Measurements from ENCODE around the gene ABO.
A peak's percentile ranks its signal among the peaks of the same experiment; 100 is the strongest.
"Not testable (repeated sequence)": the region's sequence is repeated elsewhere in the genome, so short reads cannot be mapped to it uniquely, and the experiment has no call there.

Gene ABO

DNA sequence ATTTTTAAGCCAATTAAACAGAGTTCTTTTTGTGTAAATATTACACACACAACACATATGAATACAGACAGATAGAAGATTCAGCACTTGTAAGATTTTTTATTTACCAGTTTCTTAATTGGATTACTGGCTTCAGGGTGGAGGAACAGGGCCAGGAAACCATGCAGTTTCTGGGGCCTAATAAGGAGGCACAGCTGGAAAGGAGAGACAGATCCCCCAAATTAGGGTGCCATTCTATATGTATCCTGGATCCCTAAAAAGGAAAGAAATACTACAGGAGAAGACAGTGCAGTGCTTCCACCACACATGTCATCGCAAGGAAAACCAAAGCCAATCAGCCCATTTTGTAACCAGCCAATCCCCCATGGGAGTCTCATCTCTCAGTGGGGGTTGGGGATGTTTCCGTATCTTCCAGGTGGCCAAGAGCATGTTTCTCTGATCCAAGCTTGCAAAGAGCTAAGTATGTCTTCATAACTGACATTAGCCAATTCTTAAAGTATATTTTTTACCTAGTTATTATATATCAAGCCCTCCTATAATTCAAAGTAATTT, 15.8 kb upstream of the ABO start:
- DNase-seq (ENCODE audit: low read depth, low spot score): no peak

DNA sequence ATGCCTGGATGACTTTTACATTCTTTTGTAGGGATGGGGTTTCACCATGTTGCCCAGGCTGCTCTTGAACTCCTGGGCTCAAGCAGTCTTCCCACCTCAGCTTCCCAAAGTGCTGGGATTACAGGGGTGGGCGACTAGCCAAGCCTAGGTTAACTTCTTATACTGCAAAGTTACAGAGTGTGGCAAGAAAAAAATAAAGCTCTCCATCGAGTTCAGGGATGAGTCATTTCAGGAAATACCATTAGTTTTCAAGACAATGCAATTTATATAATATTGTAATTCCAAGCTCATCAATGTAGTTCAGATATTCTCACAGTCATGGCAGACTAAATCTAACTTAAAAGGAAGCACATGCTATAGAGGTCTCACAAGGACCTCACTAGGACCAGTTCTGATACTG, 11.5 kb upstream of the ABO start:
- DNase-seq (ENCODE audit: low read depth, low spot score): no peak

DNA sequence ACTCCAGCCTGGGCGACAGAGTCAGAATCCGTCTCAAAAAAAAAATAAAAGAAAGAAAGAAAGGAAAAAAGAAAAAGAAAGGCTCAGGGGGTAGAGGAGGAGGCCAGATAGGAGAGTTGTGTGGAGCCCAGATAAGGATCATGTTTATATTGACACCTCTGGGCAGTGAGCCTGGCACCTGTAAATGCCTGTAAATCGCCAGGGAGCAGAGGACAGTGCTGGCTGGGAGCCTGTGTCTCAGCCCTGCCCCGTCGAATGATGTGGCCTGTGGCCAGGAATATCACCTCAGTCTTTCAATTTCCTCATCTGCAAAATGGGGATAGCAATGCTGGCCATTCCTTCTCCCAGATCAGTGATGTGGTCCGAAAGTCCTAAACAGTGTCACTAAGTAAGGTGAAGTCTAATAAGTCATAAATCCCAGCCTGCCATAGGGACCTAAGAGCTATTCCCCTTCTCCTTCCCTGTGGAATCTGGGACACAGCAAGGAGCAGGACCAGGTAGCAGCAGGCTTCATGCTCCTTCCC, 10.3 kb upstream of the ABO start:
- DNase-seq (ENCODE audit: low read depth, low spot score): no peak

DNA sequence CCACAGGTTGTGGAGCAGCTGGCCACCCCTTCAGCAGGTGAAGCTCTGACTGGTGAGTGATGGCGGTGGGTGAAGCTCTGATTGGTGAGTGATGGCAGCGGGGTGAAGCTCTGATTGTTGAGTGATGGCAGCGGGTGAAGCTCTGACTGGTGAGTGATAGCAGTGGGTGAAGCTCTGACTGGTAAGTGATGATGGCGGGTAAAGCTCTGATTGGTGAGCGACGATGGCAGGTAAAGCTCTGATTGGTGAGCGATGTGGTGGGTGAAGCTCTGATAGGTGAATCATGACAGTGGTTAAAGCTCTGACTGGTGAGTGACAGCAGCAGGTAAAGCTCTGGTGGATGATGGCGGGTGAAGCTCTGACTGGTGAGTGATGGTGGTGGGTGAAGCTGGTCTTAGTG, 9.4 kb upstream of the ABO start:
- DNase-seq (ENCODE audit: low read depth, low spot score): no peak

DNA sequence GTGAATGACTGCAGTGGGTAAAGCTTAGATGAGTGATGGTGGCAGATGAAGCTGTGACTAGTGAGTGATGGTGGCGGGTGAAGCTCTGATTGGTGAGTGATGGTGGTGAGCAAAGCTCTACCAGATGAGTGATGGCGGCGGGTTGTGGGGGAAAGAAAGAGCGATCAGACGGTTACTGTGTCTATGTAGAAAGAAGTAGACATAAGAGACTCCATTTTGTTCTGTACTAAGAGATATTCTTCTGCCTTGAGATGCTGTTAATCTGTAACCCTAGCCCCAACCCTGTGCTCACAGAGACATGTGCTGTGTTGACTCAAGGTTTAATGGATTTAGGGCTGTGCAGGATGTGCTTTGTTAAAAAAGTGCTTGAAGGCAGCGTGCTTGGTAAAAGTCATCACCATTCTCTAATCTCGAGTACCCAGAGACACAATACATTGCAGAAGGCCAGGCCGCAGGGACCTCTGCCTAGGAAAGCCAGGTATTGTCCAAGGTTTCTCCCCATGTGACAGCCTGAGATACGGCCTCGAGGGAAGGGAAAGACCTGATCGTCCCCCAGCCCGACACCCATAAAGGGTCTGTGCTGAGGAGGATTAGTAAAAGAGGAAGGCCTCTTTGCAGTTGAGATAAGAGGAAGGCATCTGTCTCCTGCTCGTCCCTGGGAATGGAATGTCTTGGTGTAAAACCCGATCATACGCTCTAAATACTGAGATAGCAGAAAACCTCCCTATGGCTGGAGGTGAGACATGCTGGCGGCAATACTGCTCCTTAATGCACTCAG, 8.4 kb upstream of the ABO start:
- peak; percentile 45 for DNase-seq (ENCODE audit: low read depth, low spot score)

DNA sequence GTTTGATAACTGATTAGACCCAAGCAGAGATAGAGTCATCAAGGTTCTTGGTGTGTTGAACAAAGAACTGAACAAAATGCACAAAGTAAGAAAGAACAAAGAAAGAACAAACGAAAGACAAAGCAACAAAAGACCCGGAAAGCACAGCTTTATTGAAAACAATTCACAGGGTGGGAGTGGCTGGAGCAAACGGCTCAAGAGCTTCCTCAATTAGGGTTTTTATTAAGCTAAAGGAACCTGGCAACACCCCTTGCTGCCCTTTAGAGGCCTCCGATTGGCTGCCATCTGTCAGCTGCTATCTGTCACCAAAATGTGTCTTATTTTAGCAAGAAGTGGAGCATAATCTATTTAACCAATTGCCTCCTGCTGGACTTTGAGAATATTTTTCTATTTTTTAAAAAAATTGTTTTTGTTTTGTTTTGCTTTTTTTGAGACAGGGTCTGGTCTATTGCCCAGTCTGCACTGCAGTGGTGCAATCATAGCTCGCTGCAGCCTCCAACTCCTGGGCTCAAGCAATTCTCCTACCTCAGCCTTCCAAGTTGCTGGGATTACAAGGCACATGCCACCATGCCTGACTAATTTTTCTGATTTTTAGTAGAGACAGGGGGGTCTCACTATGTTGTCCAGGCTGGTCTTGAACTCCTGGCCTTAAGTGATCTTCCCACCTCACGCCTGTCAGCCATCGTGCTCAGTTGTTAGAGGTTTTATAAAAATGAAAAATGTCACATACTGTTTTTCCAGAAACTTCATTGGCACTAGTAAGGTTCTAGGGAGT, 7.7 kb upstream of the ABO start:
- no peak for DNase-seq (ENCODE audit: low read depth, low spot score)

DNA sequence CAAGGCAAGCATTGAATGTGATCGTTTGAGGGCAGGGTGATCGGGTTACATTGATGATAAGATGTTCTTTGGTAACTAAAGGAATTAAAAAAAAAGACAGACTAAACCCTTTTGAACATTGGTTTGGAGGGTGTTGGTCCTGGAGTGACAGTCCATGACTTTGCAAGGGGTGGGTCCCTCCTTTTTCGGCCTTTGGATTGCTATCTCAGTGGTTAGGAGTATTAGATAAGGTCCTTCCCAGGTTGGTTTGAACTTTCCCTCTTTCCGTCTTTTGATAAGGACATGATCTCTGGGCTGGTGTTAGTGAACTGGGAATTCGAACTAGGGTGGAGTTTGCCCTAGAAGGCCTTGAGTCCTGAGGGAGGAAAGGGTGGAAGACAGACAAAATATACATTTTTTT, 5.4 kb upstream of the ABO start:
- DNase-seq (ENCODE audit: low read depth, low spot score): no peak

DNA sequence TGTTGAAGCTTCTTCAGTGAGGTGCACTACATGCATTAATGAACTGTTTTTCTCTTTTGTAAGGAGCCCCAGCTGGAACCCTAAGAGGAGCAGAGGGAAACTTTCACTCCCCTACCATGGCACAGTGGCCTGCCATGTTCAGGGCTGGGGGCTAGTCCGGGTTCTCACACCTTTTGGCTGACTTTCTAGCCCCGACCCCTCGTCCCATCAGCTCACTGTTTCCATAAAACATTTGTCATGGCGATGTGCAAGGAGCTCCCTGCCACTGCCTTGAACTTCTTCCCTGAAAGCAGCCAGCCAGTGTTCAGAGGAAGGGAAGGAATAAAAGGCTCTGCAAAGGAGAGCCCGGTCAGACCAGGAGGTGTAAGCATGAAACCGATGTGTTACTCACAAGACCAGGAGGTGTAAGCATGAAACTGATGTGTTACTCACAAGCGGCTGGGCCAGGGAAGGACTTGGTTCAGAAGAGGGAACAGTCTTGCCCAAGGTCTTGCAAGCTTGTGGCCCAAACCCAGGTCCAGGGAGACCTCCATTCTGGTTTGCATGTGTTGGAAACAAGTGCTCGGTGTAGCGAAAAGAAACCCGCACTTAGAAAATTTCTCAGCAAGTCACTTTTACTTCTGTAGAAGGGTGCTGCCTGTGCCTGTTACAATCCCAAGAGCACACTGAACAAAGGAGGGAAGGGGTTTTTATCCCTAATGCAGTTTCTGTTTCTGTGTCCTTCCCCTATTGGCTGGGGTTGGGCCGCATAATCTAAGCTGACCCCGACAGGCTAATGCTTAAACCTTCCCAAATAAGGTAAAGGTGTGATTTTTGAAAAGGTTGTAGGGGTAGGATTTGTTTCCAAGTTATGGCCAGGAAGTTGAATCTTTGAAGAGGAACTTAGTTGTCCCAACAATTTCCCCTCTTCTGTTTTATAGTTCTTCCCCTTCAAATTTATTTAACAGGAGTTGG, 3.4 kb upstream of the ABO start:
- DNase-seq (ENCODE audit: low read depth, low spot score): no peak

DNA sequence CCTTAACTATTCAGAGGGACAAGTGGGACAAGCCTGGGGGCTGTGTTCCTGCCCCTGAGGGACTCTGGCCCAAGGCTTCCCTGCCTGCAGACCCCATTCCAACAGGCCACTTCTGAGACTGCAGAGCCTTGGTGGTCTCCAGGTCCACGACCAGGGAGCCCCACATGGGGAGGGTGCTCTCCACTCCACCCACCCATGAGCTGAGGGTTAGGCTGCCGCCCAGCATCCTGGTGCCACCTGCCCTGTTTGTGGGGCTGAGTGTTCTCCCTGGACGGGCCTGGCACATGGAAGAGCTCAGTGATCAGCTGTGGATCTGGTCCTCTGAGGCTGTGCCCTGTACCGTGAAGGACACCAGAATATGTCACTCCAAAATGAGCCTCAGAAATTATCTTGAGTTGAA, 2.5 kb upstream of the ABO start:
- no peak for DNase-seq (ENCODE audit: low read depth, low spot score)

DNA sequence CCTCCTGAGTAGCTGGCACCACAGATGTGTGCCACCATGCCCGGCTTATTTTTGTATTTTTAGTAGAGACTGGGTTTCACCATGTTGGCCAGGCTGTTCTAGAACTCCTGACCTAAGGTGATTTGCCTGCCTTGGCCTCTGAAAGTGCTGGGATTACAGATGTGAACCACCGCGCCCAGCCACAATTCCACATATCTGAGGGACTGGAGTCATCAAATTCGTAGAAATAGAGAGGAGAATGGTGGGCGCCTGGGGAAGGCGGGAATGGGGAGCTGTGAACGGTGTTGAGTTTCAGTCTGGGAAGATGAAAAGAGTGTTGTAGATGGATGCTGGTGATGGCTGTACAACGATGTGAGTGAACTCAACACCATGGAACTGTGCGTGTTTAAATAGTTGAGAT, 1.9 kb upstream of the ABO start:
- DNase-seq (ENCODE audit: low read depth, low spot score): no peak

DNA sequence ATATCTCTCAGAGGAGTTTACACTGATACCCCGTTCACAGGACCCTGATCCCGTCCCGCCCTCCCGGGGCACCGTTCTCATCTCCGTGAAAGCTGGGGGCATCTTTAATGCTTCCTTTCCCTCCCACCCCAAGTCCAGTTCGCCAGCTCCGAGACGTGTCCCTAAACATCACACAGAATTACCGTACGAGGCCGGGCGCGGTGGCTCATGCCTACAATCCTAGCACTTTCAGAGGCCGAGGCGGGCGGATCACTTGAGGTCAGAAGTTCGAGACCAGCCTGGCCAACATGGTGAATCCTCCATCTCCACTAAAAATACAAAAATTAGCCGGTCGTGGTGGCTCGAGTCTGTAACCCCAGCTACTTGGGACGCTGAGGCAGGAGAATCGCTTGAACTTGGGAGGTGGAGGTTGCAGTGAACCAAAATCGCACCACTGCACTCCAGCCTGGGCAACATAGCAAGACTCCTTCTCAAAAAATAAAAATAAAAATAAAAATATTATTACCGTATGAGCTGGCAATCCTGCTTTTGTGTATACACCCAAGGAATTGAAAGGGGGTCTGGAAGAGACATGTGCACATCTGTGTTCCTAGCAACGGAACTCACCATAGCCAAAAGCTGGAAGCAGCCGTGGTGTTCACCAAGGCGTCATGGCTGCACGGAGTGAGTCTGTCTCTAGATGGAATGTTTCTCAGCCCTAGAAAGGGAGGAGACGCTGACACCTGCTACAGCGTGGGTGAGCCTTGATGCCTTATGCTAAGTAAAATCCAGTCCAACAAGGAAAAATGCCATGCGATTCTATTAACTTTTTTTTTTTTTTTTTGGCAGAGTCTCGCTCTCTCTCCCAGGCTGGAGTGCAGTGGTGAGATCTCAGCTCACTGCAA, 1.2 kb upstream of the ABO start:
- no peak for DNase-seq (ENCODE audit: low read depth, low spot score)

DNA sequence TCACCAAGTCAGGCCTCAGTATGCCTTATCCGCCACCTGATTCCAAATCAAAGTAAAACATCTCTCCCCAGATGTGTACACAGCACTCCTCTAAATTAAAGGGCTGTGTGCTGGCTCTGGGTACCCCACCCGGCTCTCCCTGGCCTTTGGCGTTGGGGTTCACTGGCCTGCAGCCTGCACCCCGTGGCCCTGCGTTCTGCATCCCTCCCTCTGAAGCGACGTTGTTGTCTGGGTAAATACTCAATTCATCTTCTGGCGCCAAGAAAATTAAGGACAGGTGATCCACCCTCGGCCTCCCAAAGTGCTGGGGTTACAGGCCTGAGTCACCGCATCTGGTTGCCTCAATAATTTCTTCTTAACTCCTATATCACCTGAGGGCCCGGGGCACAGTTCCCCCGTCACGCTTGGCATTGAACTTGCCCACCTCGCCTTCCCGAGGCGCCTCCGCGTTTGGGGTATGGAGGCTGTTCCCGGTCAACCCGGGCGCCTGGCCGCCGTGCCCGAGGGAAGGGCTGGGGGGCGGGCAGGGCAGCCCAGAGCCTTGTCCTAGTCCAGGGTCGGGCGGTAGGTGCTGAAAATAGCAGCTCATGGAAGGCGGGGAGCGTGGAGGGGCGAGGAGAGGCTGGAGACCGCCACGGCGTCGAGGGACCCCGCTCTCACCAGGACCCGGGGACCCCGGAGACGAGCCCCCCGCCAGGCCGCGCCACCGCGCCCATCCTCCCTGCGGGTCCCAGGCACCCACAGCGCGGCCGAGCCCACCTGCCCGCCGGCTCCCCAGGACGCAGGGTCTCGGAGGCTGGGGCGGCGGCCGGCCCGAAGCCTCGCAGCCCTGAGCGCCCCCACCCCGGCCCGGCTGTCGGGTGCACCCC, 531 bp downstream of the ABO start:
- no peak for DNase-seq (ENCODE audit: low read depth, low spot score)

DNA sequence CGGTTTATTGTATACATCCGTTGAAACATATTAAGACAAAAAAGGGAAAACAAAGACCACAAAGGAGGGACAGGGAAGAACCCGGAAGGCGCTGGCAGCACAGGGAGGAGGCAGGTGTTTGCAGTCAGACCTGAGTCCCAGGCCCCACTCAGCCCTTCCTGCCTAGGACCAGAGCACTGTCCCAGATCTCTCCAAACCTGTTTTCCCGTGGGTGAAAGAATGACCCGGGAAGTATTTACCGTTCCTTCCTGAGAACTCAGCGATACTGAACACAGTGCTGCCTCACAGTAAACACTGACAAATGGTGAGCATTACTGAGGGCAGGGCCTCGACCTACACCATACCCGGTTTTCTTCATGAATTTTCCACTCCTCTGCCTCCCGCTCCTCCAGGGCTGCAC, 1.2 kb downstream of the ABO start:
- DNase-seq (ENCODE audit: low read depth, low spot score): no peak

DNA sequence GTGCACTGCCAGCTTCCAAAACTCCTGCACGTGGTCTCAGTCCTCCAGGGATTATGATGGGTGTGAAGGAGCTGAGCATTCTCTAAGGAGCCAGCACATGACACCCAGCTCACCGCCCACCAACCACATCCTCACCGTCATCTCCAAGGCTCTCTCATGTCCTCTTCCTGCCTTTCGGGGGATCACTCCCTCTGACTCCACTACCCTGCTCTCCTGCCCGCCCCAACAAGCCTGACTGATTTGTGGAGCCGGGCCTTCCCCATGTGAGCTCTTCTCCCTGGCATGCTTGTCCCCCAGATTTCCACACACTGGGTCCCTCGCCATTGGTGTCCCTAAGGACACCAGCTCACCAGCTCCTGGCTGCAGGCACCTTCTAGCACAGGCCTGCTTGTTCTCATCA, 1.9 kb downstream of the ABO start:
- DNase-seq (ENCODE audit: low read depth, low spot score): no peak

DNA sequence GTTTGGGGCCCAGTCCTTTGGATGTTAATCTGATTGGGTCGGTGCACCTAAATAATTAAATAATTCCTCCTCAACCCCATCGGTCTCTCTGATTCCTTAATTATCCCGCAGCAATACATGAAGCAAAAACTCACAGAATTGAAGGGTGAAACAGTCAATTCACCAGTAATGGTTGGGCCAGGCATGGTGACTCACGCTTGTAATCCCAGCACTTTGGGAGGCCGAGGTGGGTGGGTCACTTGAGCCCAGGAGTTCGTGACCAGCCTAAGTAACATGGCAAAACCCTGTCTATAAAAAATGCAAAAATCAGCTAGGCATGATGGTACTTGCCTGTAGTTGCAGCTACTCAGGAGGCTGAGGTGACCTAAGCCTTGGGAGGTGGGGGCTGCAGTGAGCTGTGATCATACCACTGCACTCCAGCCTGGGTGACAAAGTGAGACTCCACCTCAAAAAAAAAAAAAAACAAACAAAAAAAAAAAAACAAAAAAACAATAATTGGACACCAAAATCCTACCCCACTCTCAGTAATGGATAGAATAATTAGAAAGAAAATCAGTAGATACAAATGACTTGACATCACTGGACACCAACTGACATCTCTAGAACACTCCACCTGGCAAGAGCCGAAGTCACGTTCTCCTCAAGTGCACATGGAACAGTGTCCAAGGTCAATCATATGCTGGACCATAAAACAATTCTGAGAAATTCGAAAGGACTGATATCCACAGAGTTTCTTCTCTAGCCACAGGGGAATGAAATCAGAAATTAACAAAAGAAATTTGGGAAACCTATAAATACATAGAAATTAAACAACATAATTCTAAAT, 5.3 kb downstream of the ABO start:
- no peak for DNase-seq (ENCODE audit: low read depth, low spot score)

DNA sequence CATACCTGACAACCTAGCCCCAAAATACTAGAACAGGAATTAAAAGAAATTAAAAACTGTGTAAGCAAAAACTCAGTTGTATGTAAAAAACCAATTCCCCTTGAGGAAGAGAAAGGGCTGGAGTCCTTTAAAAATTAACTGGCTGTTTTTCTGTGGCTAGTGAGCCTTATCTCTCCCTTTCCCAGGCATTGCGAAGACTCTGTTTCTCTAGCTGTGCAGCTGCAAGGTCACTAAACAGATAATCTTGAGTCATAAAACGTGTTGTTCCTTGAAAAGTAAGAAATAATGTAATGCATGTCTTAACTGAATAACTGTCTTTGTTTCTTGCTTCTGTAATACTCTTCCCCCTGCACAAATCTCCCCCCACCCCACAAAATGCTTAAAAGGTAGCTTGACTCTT, 5.9 kb downstream of the ABO start:
- not testable (repeated sequence) for DNase-seq (ENCODE audit: low read depth, low spot score)

DNA sequence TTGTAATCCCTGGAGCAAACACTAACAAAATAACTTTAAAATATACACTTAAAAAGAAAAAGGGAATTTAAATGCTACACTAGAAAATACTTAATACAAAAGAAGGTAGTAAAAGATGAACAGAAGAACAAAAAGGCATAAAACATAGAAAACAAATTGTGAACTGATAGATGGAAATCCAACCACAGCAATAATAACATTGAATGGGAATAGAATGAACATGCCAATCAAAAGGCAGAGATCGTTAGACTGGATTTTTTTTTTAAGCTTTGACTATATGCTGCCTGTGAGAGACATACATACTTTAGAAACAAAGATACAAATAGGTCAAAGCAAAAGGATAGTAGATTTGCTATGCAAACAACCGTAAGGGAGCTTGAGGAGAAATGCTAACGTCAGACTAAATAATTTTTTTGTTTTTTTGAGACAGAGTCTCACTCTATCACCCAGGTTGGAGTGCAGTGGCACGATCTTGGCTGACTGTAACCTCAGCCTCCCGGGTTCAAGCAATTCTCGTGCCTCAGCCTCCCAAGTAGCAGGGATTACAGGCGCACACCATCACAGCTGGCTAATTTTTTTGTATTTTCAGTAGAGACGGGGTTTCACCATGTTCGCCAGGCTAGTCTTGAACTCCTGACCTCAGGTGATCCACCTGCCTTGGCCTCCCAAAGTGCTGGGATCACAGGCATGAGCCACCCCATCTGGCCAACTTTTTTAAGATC, 6.5 kb downstream of the ABO start:
- DNase-seq (ENCODE audit: low read depth, low spot score): no peak

DNA sequence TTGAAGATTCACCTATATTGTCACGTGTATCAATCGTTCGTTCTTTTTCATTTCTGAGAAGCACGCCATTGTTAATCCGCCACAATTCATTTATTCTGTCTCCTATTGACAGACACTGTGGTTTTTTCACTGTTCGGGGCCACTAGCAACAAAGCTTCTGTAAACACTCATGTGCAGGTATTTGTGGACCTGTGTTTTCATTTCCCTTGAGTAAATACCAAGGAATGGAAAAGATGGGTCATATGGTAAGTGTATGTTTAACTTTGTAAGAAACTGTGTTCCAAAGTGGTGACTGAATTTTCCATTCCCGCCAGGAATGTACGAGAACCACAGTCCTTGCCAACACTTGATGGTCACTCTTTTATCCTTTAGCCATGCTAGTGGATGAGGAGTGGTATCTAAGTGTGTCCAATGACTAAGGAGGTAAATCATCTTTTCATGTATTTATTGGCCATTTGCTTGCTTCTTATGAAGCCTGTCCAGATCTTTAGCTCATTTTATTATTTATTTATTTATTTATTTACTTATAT, 10.7 kb downstream of the ABO start:
- DNase-seq (ENCODE audit: low read depth, low spot score): no peak

Data from ELF-1 (cell line).